Nephron progenitor cell (in vitro differentiated cells): ENCODE results near the gene CAPRIN2.

ENCODE experiments used
- DNase-seq: peaks from one replicate; pipeline ENCODE4 v3.0.0; 2021
- H3K27ac Mint-ChIP-seq: 2 replicates; pipeline ENCODE4 v1.8.0; 2021; ENCODE audit warnings: mild to moderate bottlenecking, moderate library complexity, mixed read lengths
- H3K27me3 Mint-ChIP-seq: 2 replicates; pipeline ENCODE4 v1.8.0; 2021; ENCODE audit warnings: mild to moderate bottlenecking, low read depth, mixed read lengths; ENCODE audit not compliant: poor library complexity
- H3K36me3 Mint-ChIP-seq: 2 replicates; pipeline ENCODE4 v1.8.0; 2021; ENCODE audit warnings: low read depth, mixed read lengths
- H3K4me1 Mint-ChIP-seq: 2 replicates; pipeline ENCODE4 v1.8.0; 2021; ENCODE audit warnings: mixed read lengths
- H3K4me3 Mint-ChIP-seq: 2 replicates; pipeline ENCODE4 v1.8.0; 2021; ENCODE audit warnings: mild to moderate bottlenecking, moderate library complexity, mixed read lengths
- H3K9me3 Mint-ChIP-seq: 2 replicates; pipeline ENCODE4 v1.8.0; 2021; ENCODE audit warnings: mild to moderate bottlenecking, moderate library complexity, mixed read lengths
- TF ChIP-seq, protein P1 (sequence below): fragments of 200-600 bp; sonication (generic); IDR thresholded peaks from 2 replicates; pipeline ENCODE4 v1.5.0; 2021; ENCODE audit warnings: antibody characterized with exemption

The CAPRIN2 gene

DNA sequence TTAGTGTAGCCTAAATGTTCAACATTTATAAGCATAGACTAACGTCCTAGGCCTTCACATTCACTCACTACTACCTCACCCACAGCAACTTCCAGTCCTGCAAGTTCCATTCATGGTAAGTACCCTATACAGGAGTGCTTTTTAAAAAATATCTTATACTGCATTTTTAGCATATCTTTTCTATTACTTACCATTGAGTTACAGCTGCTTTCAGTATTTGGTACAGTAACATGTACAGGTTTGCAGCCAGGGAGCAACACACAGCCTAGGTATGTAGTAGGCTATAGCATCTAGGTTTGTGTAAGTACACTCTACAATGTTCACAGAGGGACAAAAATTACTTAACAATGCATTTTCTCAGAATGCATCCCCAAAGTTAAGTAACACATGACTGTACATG, 76.5 kb downstream of the CAPRIN2 start:
- no peak for DNase-seq
- Mint-ChIP-seq H3K27ac (no peak overlapping the region), H3K27me3 (no peaks in the 10 kb centered on the region), H3K4me3 (no peak overlapping the region), H3K36me3 (peaks cover 49% of the 10 kb centered on the region), H3K9me3 (no peaks in the 10 kb centered on the region), H3K4me1 (no peaks in the 10 kb centered on the region)
- TF ChIP-seq, protein P1, sequence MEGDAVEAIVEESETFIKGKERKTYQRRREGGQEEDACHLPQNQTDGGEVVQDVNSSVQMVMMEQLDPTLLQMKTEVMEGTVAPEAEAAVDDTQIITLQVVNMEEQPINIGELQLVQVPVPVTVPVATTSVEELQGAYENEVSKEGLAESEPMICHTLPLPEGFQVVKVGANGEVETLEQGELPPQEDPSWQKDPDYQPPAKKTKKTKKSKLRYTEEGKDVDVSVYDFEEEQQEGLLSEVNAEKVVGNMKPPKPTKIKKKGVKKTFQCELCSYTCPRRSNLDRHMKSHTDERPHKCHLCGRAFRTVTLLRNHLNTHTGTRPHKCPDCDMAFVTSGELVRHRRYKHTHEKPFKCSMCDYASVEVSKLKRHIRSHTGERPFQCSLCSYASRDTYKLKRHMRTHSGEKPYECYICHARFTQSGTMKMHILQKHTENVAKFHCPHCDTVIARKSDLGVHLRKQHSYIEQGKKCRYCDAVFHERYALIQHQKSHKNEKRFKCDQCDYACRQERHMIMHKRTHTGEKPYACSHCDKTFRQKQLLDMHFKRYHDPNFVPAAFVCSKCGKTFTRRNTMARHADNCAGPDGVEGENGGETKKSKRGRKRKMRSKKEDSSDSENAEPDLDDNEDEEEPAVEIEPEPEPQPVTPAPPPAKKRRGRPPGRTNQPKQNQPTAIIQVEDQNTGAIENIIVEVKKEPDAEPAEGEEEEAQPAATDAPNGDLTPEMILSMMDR: no peak

- H3K4me3 Mint-ChIP-seq: no peak overlapping the region
- no peak overlapping the region for H3K27ac Mint-ChIP-seq
- H3K9me3 Mint-ChIP-seq: no peaks in the 10 kb centered on the region
- DNase-seq: no peak
- H3K27me3 Mint-ChIP-seq: no peaks in the 10 kb centered on the region
- H3K4me1 Mint-ChIP-seq: no peaks in the 10 kb centered on the region
- peaks cover 45% of the 10 kb centered on the region for H3K36me3 Mint-ChIP-seq
- TF ChIP-seq, protein P1: no peak
Observed at GRCh38 chr12:30661210-30661609, 93.5 kb downstream of the CAPRIN2 start.
